Activated CD4-positive, alpha-beta T cell treated with anti-CD3 and anti-CD28 coated beads, Interleukin-2, amount 50 U/mL, for 16 hours (primary cell): ENCODE results near the gene MYO16.
"Not testable (repeated sequence)": the region's sequence is repeated elsewhere in the genome, so short reads cannot be mapped to it uniquely, and the experiment has no call there.

ENCODE experiments used
- DNase-seq: peaks from one replicate; pipeline ENCODE4 v3.0.0-alpha.2; 2020

Gene MYO16

GRCh38 chr13:108747843-108748242, 118.4 kb downstream of the MYO16 start:
- no peak for DNase-seq

GRCh38 chr13:108752276-108752675, 122.9 kb downstream of the MYO16 start:
- no peak for DNase-seq

DNA sequence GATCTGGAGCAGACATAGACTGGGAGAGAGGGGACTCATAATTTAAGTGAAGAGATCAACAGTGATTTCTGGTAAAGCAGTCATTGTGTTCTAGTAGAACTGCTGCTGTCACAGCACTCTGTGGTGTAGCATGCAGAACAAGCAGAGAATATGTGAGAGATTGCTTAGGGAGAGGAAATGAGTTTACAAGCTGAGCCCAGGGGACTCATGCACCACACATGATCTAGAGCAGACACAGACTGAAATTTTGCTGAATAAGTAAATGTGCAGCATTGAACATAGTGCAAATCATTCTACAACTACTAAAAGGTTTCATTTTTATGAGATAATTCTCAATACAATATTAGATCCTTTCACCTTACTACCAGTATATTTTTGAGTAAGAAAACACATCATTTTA, 125.7 kb downstream of the MYO16 start:
- no peak for DNase-seq

DNA sequence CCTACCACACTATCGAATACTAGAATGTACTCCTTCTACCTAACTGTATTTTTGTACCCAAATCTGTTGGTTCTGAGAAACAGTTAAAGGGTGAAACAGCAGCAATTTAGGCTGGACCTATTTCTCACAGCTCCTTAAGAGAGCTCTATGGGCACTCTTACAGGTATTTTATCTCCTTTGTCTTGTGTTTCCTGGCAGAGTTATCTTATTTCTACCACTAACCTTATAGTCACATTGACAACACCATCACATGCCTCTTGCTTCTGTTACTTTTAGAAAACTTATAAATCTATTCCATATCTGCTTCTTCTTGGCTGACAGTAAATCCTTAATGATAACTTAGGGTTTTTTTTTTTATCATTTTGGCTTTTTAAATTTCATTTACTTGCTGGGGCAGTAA, 130.7 kb downstream of the MYO16 start:
- no peak for DNase-seq

GRCh38 chr13:108760541-108760940, 131.1 kb downstream of the MYO16 start:
- no peak for DNase-seq

DNA sequence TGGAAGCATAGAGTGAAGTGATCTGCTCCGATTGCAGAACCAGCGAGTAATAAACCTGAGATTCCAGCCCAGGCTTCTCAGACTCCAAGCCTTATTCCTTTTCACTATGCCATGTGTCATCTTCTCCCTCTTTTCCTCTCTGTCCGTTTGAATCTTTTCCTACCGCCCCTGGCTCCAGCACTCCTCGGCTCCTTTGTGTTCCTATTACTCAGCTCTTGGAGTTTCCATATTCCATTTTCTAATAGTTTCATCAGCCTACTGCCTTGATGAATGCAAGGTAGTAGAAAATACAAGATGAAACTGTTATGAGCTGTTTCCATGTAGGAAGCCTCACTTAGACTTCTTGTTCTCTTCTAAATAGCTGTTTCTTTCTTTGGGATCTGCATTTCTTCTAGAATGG, 138.6 kb downstream of the MYO16 start:
- no peak for DNase-seq

- DNase-seq = no peak
These were observed 140.0 kb downstream of the MYO16 start for GRCh38 chr13:108769213-108770070.

DNA sequence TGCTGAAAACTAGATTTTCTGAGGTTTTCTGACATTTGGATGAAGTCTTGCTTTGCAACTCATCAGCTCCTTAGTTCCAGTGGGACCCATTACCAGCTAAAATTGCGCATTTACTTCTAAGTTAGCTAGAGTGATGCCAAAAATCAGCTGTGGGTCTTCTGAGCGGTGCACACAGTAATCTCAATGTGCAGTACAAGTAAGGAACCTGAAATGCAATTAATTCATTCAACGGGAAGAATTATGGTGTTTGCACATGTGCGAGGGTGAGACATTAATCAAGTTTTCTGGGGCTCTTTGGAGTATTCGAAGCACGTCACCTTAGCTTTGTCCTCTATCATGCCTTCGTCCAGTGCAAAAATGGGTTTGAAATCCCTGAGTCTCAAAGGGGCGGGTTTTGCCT, 146.2 kb downstream of the MYO16 start:
- no peak for DNase-seq

DNA sequence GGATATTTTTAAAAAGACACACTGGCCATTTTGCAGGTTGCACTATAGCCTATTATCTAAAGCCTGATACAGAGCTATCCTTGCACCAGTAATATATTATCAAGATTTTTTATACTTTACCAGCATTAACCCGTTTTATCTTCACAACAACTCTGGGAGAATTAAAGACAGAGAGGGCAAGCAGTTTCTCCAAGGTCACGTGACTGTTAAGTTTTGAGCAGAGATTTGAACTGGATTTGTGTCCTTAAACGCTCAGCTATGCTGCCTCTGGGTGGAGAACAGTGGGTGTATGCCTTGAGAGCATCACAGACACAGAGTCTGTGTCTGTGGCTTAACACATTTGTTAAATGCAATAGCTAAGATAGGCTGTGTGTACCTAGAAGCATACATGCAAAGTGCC, 147.2 kb downstream of the MYO16 start:
- no peak for DNase-seq

DNA sequence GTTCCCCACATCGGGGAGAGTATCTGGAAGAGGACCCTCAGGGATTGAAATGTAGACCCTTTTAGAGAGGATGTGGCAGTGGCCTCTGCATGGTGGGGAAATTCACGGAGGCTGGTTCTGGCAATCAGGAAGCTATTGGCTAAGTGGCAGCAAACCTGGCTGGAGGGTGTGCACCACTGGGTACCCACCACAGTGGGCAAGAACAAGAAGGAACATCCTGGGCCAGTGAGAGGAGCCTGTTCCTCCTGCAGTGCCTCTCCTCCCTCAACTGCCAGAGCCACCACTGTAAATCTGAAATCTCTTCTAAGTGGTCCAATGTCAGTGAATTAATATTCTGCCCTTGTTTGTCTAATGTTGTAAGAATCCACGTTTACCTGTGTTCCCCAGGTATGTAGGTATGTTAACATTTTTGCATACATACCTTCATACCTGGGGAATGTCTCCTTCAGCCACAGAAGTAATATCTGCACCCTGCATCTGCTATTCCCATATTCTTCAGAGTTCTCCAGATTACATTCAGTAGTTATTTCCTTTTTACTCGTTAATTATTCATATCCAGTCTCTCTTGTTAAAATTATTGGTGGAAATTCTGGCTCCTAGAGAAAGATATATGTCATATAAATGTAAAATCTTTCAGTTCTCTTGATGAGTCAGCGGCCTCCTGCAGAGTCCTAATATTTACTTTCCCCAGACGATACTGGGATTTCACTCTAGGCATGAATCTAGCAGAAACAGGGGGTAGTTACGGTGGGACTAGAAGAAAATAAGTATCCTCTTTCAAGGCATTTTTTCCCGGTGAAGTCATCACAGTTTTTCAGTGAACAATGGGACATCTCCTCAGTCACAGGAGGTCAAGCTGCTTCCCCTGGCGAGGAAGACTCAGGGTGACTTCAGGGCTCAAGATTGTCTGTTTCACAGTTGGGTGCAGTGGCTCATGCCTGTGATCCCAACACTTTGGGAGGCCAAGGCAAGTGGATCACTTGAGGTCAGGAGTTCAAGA, 148.3 kb downstream of the MYO16 start:
- DNase-seq = no peak

DNA sequence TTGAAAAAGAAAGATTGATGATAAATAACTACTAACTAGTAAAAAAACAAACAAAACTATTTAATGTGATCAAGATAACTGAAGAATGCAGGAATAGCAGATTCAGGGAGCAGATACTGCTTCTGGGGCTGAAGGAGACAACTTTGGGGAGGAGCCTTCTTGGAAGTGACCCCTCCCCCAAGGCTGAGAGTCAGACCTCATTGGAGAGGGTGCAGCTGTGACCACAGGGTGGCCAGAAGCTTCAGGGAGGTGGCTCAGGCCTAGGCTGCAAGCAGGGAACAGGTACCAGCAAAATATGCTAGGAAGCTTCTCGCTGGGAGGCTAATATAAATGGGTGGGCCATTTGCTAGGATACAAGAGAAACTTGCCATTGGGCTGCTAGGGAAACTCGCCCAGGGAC, 149.9 kb downstream of the MYO16 start:
- no peak for DNase-seq

DNA sequence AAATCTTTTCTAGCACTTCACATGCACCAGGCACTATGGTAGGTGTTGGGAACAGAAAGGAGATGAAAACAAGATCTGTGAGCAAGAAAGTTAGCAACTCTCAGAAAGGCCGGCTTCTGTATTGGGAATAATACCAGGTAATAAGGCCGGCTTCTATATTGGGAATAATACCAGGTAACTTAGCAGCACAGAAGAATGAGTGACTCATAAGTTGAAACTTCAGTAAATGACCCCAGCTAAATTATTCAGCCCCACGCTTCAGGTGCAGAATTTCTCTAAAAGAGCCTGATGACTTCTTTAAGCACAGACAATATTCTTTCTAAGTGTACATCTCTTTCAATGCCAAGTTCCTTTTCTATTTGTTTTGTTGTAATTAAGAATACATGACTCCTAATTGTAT, 151.3 kb downstream of the MYO16 start:
- no peak for DNase-seq

GRCh38 chr13:108781312-108781711, 151.9 kb downstream of the MYO16 start:
- DNase-seq = no peak

DNA sequence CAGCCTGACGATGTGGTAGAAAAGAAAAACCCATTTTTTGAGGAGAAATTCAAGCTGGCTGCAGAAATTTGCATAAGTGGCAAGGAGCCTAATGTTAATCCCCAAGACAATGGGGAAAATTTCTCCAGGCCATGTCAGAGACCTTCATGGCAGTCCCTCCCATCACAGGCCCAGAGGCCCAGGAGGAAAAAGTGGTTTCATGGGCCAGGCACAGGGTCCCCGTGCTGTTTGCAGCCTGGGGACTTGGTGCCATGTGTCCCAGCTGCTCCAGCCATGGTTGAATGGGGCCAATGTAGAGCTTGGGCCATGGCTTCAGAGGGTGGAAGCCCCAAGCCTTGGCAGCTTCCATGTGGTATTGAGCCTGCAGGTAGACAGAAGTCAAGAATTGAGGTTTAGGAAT, 153.1 kb downstream of the MYO16 start:
- not testable (repeated sequence) for DNase-seq

DNA sequence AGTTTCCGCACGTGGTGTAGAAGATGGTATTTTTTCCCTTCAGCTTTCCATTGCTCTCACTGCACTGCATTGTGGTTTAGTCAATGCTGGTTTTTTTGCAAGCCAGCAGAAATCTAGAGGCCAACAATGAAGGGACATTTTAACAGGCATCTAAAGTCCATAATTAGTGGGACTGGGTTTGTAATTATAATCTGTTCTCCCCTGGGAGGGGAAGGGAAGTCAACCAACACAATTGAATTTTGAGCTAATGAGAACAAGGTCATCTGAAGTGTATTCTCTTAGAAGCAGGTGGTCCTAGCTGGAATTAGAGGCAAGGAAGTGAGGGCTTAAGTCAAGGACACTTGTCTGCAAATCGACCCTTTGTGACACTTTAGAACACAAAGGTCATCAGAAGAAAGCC, 156.4 kb downstream of the MYO16 start:
- DNase-seq = no peak

GRCh38 chr13:108786456-108787200, 157.2 kb downstream of the MYO16 start:
- no peak for DNase-seq

- no peak for DNase-seq
These were observed 158.4 kb downstream of the MYO16 start for GRCh38 chr13:108787700-108788414.

DNA sequence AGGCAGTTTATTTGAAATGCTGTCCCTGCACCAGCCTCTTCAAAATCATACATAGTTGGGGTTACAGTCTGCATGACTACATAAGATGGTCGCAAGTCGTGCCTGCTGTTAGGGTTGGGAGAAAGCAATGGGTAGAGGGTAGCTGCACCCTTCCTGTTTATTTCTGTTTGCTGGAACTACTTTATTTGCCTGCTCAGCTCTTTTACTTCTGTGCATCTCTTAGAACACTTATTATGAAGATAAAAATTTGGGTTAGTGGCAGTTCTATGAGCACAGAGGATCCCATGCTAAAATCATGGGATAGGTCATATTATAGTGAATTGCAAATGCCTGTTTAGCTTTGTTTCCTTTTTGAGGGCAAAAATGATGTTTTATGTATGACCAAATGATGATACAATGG, 160.1 kb downstream of the MYO16 start:
- no peak for DNase-seq

DNA sequence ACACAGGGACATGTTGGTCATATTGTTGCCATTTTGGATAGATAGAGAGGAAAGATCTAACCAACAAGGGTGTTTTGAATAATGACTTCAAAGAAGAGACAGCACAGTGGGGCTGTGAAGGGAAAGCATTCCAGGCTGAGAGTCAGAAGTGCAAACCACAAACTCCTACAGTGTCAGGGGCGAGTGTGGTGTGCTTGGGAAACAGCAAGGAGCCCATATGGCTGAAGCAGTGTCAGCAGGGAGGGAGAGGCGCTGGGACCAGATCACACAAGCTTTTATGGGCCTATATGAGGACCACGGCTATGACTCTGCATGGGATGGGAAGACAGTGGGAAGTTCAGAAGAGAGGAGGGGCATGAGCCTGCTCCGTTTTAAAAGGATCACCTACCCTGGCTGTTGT, 166.4 kb downstream of the MYO16 start:
- no peak for DNase-seq

DNA sequence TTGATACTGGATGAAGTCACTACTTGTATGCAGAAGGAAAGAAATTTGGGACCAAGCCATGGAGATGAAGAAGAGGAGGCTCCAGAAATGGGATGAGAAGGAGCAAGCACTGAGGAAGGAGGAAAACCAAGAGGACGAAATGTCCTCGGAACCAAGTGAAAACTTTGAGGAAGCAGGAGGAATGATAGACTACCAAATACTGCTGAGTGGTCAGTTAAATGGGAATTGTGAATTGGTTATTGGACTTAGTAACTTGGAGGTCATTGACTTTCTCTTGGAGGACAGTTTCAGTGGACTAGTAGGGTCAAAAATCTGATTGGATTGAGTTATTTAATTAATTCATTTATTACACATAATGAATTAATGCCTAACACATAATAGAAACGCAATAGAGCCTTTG, 167.9 kb downstream of the MYO16 start:
- DNase-seq = no peak

DNA sequence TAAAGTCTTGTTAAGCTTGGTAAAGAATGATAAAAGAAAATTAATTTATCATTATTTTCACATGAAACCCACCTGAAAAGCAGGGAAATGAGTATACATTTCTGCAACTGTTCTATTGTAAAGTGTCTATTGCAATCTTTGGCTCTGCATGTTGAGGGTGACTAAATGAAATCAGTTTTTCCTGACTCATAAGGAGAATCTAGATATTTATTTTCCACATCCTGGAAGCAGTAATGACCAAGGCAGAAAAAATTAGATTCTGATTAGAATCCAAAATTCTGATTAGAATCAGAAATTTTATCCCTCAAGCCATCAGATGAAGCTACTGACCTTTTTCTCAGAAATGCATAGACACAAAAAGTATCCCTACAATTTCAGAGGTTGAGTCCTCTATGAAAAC, 178.4 kb downstream of the MYO16 start:
- no peak for DNase-seq

DNA sequence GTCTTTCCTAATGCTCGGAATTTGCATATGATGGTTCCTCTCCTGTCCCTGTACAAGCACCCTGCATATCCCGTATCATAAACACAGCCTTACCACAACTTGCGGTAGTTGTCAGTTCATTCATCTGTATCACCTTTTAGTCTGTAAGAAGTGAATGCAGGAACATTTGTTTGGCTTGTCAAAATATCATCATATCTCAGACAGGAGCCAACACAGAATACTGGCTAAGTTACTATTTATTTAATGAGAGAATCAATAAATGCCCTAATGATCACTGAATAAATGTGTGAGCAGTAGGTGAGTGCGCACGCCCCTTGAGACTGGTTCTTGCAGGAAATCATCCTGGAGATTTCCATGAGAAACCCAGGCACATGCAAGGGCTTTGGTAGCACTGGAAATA, 182.8 kb downstream of the MYO16 start:
- DNase-seq = no peak

GRCh38 chr13:108812661-108813060, 183.2 kb downstream of the MYO16 start:
- DNase-seq = no peak
